DMS53 treated with DMSO at 0.1 percent for 48 hours (cell line): ENCODE results near the gene EBF3.

ENCODE experiments used
- DNase-seq: peaks from one replicate; lab custom pipeline; 2025; ENCODE audit not compliant: unreplicated experiment; lab: John Stamatoyannopoulos, UW

The EBF3 gene

DNA sequence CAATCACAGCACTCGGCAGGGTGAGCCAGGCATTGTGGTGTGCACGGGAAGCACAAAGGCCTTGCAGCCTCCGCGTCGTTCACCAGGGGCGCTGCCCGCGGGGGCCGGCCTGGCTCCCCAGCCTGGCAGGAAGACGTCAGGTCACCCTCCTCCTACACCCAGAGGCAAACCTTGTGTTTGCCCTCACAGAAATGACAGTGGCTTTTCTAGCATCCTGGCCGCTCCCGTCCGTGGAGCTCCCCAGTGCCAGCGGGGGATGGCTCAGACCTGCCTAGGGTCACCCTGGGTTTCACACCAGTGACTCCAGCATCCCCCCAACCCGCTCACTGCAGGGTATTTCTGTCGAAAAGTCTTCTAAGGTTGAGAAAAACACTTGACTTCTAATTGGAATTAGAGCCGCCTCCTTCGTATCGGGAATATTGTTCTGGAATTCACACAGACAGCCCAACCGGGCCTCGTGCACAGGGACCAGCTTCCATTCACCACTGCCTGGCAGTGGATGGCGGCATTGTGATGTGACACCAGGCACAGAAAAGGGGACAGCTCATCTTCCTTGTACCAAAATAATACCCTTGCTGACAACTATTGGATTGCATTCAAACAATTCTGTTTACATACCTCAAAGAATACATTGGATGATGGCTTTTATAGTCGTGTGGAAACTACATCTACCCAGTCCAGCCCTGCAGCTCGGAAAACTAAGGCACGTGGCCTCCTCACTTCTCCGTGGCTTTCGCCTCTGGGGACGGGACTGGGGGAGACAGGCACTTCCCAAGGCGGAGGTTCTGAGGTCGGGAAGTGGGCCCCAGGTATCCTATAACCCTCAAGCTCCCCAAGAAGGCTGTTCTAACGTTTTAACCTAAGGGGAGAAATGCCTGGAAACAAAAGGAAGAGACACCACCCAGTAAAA lies 109.0 kb downstream of the EBF3 start:
- no peak for DNase-seq

- no peak for DNase-seq
Measured at GRCh38 chr10:129854158-129854557, 109.9 kb downstream of the EBF3 start.

DNA sequence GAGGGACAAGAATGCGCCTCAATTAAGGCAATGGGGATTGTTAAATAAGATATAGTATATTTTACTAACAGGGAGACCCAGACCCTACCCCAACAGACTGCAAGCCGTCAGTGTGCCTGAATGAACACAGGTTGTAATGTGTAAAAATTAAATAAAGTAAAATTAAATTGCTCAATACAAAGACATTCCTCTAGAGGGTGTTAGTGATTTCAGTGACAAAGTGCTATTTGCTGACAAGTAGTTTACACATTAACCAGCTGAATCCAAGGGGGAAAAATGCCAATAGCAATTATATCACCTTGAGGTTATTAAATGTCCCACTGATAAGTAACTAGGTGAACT lies 110.5 kb downstream of the EBF3 start:
- no peak for DNase-seq

- no peak for DNase-seq
Measured at GRCh38 chr10:129852829-129853561, 111.1 kb downstream of the EBF3 start.

GRCh38 chr10:129851941-129852640 lies 112.0 kb downstream of the EBF3 start:
- no peak for DNase-seq

GRCh38 chr10:129850790-129851189 lies 113.3 kb downstream of the EBF3 start:
- no peak for DNase-seq

- no peak for DNase-seq
Measured at GRCh38 chr10:129850316-129850715, 113.8 kb downstream of the EBF3 start.

DNA sequence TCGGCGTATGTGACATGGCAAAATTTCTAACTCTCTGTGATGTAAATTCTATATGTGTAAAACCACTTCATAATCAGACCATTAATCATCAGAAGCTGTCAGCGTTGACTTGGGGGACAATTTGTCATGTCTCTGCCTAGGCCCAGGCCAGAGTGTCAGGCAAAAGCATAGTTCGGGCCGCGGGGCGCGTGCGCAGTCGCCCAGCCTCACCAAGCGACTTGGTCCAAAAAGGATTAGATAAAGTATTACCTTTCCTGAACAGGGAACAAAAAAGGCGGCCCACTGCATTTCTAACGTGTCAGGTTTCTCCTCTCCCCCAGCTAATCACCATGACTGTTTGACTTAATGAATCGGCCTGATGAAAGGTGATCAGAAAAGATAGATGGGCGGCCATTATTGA lies 114.2 kb downstream of the EBF3 start:
- DNase-seq, result no peak

DNA sequence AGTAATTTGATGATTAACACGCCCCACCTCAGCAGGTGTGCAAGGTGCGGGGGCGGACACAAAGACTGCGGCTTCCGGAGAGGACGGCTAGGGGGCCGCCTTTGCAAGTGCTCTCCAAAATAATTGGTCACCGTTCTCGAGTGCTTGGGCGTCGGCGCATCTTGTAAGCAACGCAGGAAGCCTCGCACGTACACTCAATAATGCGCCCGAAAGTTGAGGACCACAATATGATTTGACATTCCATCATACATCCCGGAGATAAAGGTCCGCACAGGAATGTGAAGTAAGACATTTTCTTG lies 114.7 kb downstream of the EBF3 start:
- DNase-seq, result no peak

GRCh38 chr10:129848696-129849451 lies 115.2 kb downstream of the EBF3 start:
- no peak for DNase-seq

GRCh38 chr10:129847741-129848483 lies 116.2 kb downstream of the EBF3 start:
- DNase-seq, result no peak

- no peak for DNase-seq
Measured at GRCh38 chr10:129846991-129847391, 117.1 kb downstream of the EBF3 start.

- DNase-seq, result no peak
Measured at GRCh38 chr10:129845111-129845753, 118.8 kb downstream of the EBF3 start.

- DNase-seq, result no peak
Measured at GRCh38 chr10:129844216-129844766, 119.8 kb downstream of the EBF3 start.

DNA sequence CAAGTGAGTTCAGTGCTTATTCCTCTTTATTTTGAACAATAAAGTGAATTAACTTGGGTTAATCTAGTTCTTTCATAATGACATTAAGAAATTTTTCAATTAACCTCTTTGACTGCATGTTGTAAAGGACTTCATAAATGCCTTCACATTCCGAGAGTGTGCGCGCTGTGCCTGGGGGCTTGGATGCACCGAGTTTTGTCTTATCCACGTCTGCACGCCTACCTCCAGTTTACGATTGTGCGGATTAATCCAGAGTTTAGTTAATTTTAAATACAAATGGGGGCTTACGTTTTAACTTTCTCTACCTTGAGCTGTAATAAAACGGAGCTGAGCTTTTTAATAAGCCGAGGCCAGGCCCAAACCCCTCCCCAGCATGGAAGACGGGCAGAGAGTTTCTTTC lies 120.4 kb downstream of the EBF3 start:
- DNase-seq, result no peak

- no peak for DNase-seq
Measured at GRCh38 chr10:129843131-129843541, 120.9 kb downstream of the EBF3 start.

GRCh38 chr10:129842031-129842430 lies 122.0 kb downstream of the EBF3 start:
- DNase-seq, result no peak

DNA sequence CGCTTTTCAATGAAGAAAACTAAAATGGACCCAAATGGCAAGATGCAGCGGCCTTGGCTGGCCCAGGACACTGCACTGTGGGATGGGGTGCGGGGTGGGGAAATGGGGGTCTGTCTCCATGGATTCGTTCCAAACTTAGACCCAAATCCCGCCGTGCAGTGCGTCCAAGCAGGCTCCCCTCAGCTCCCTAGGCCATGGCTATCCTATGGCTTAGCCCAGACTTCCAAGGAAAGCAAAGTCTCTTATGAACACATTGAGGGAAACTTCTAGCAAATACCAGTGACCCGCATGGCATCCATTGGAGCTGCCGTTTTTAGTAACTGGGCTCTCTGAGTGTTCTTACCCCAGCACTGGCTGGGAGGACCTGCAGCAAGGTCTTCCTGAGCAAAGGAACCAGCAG lies 122.5 kb downstream of the EBF3 start:
- DNase-seq, result no peak

DNA sequence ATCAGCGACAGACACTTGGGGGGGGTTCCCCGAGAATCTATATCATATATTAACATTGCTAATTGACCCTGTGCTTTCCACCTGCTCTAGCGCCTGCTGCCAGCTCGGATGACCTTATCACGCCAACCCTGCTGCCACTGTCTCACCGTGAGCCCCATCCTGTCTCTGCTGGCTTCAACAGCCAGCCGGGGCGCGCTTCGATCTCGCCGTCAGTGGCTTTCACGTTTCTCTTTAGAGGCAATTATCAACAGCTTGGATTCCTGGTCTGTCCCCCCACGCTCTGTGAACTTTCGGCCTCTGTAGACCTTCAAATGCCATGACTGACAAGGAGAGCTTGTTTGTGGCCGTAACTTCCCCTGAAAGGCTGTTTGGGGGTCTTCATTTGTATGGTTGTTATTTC lies 123.0 kb downstream of the EBF3 start:
- DNase-seq, result no peak

DNA sequence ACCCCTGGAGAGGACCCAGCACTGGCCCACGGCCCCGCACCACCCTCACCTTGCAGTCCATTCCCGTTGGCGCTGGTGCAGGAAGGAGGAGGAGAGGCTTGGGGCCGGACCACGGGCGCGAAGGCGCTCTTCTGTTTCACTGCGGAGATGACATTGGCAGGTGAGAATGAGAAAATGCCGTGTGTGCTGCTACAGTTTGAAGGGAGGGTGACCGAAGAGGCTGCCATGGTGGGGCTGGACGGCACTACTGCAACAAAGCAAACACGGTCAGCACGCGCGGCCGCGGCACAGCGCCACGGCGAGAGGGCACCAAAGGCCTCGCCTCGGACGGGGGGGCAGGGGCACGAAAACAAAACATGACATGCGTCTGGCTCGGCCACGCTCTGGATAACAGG lies 123.9 kb downstream of the EBF3 start:
- DNase-seq, result no peak
